Activated T-helper 1 cell treated with anti-CD3 and anti-CD28 coated beads, Interleukin-12 subunit alpha, Interleukin-12 subunit beta, Interleukin-2, Interleukin-4 antibody, amounts not matched to agents 30 ng/mL and 10 ng/mL and 1 ng/mL, durations not matched to agents 14 hours and 24 hours and 36 hours (primary cell): ENCODE measurements around the gene CPA1. TPM values are rescaled to one million over a fixed set of nuclear protein-coding genes. Genes with fewer than 3 reads are reported as not detected.

ENCODE experiments used
- DNase-seq: peaks from one replicate; pipeline ENCODE4 v3.0.0; 2021; ENCODE audit warnings: low spot score
- H3K27ac Mint-ChIP-seq: one replicate; pipeline ENCODE4 v1.8.0; 2021; ENCODE audit warnings: mild to moderate bottlenecking, mixed read lengths
- H3K27me3 Mint-ChIP-seq: one replicate; pipeline ENCODE4 v1.8.0; 2022; ENCODE audit warnings: mild to moderate bottlenecking, moderate library complexity, mixed read lengths; ENCODE audit not compliant: insufficient read depth
- H3K36me3 Mint-ChIP-seq: one replicate; pipeline ENCODE4 v1.8.0; 2021; ENCODE audit warnings: low read depth, mixed read lengths
- H3K4me1 Mint-ChIP-seq: one replicate; pipeline ENCODE4 v1.8.0; 2021; ENCODE audit warnings: low read depth, mixed read lengths
- H3K4me3 Mint-ChIP-seq: one replicate; pipeline ENCODE4 v1.8.0; 2021; ENCODE audit warnings: mild to moderate bottlenecking, moderate library complexity, mixed read lengths
- H3K9me3 Mint-ChIP-seq: one replicate; pipeline ENCODE4 v1.8.0; 2021; ENCODE audit warnings: mixed read lengths
- intact Hi-C: fragments of 100-400 bp; cut with micrococcal nuclease; formaldehyde crosslinking; loops from one replicate; pipeline ENCODE4 v1.15.1; 2024
- total RNA-seq: library from RNA; stranded (reverse); gene quantifications from 2 replicates; pipeline ENCODE4 v1.2.3, GENCODE V29; 2022

The CPA1 gene
- total RNA-seq = not detected in 2 replicates

DNA sequence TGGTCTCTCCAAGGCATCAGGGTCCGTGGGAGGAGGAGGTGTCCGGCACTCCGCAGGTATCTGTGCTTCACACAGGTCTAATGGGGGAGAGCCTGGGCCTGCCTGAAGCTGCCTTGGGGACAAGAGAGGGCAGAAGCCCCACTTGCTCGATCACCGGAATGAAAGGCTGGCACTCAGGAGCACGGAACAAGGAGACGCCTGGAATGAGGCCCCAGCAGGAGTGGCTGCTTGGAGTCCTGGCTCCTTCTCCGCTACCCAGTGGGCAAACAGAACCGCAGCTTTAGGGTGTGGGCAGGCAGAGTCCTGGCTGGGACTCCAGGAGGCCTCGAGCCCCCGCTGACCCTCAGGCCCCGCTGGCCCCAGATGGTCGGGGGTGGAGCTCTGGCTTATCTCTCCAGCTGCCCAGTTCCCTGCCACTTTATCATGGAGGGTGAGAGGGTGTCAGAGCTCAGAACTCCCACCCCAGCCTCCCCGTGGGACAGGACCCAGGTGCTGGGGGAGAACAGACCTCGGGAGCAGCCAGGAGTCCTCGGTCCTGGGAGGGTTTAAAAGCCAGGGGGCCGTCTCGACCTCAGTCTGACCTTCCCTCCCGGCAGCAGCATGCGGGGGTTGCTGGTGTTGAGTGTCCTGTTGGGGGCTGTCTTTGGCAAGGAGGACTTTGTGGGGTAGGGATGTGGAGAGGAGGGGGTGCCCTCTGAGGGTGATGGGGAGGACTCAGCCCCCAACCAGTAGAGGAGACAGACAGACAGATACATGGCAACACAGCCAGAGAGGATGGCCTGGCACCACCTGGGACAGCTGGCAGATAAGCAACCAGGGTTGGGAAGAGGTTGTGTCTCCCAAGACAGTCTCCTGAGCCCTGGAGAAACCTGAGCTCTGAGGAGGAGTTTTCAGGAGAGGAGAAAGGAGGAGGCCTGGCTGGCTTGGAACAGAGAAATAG is at the start of gene CPA1:
CPA1 (plus strand) TSS at position 574 of the 940 bp plus-strand sequence; CDS start at position 601, 27 bp downstream.
- Mint-ChIP-seq H3K9me3 (peaks cover 16% of the 10 kb centered on the region), H3K36me3 (peaks cover 2% of the 10 kb centered on the region), H3K4me3 (no peak within 1 kb of the TSS), H3K4me1 (no peaks in the 10 kb centered on the region), H3K27ac (no peak within 1 kb of the TSS), H3K27me3 (no peaks in the 10 kb centered on the region)
- no peak for DNase-seq
- intact Hi-C loops = no loop called here

DNA sequence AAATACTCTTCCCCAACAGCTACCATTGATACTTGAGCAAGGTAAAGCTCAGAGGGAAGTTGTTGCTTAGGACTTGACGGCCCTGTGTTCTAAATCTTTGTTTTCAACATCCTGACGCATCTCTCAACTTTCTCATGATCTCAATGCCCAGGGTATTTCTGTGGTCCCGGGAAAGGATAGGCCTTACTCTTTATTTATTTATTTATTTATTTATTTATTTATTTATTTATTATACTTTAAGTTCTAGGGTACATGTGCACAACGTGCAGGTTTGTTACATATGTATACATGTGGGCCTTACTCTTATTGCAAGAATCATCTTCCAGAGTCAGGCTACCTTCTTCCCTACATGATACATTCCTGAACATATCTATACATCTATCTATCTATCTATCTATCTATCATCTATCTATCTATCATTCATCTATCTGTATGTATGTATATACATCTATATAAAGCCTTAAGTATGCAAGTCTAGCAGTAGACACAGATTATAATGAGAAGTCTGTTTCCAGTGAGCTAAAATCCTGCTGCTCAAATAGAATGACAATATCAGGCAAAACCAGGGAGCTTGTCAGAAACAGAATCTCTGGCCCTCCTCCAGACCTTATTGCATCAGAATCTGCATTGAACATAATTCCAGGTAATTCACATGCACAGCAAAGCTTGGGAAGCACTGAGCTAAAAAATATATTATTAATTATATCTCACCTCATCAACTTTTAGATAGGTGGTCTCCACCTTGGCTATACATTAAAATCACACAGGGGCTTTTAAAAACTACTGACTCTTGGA is 47.8 kb upstream of the CPA1 start:
- H3K4me3 Mint-ChIP-seq = no peak overlapping the region

DNA sequence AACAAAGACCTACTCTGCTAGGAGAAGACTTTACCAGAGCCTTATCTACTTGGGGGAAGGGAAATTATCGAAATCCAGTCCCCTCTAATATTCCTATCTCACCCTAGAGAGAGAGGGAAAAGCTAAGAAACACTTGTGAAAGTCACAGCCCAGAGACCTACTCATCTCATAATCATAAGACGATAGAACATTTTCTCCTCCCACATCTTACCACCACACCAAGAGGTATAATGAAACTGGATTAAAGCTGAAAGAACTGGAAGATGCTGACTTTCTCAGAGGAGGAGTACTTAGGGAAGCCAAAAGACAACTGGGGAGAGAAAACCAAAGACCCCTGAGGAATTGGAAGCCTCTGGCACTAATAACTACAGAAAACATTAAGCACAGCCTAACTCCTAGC is 46.5 kb upstream of the CPA1 start:
- Mint-ChIP-seq H3K36me3 (no peaks in the 10 kb centered on the region), H3K27ac (no peak overlapping the region), H3K27me3 (no peaks in the 10 kb centered on the region), H3K4me3 (no peak overlapping the region), H3K9me3 (no peaks in the 10 kb centered on the region), H3K4me1 (no peaks in the 10 kb centered on the region)
- intact Hi-C loops = no loop called here
- no peak for DNase-seq

More for the DNA sequence above, 47.8 kb upstream of the CPA1 start:
- intact Hi-C loops = no loop called here
- no peak overlapping the region for H3K27ac Mint-ChIP-seq
- no peak for DNase-seq
- no peaks in the 10 kb centered on the region for H3K9me3 Mint-ChIP-seq
- H3K36me3 Mint-ChIP-seq = no peaks in the 10 kb centered on the region
- H3K27me3 Mint-ChIP-seq = no peaks in the 10 kb centered on the region
- H3K4me1 Mint-ChIP-seq = no peaks in the 10 kb centered on the region

DNA sequence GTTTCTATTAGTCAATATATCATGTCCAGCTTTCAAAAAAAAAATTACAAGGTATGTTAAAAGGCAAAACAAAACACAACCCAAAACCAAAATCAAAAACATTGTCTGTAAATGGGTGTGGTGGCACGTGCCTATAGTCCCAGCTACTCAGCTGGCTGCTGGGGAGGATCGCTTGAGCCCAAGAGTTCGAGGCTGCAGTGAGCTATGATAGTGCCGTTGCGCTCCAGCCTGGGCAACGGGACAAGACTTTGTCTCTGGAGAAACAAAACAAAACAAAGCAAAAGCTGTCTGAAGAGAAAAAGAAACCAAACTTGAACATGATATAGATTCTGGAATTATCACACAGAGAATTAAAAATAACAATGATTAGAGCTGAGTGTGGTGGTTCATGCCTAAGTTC is 46.0 kb upstream of the CPA1 start:
- Mint-ChIP-seq H3K36me3 (no peaks in the 10 kb centered on the region), H3K9me3 (no peaks in the 10 kb centered on the region), H3K4me1 (no peaks in the 10 kb centered on the region), H3K4me3 (no peak overlapping the region), H3K27ac (no peak overlapping the region), H3K27me3 (no peaks in the 10 kb centered on the region)
- intact Hi-C loops = no loop called here
- no peak for DNase-seq

DNA sequence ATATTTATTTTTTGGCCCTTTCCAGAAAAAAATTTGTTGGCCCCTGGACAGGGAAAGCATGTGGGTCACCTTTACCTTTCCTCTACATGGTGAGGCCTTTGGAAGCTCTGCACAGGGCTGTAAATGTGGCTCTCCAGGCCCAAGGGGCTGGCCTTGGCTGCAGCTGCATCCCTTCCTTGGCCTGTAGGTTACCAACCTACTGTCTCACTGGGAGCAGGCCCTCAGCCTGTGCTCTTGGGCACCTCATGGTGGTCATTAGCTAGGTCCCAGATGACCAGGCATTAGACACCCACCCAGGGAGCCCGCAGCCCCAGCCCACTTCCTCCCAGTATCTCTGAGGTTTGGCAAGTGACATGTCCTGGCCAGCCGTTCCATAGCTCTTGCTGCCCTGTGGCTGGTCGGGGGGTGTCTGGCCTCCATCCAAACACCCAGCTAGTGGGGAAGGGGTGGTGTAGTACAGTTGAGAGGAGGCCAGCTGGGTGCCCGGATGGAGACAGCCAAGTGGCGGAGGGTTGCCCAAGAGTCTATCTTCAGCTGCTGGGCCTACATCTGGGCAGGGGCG is 42.8 kb upstream of the CPA1 start:
- intact Hi-C loops = no loop called here
- DNase-seq = no peak
- H3K27ac Mint-ChIP-seq = no peak overlapping the region
- no peaks in the 10 kb centered on the region for H3K9me3 Mint-ChIP-seq
- H3K4me1 Mint-ChIP-seq = no peaks in the 10 kb centered on the region
- no peaks in the 10 kb centered on the region for H3K36me3 Mint-ChIP-seq
- H3K4me3 Mint-ChIP-seq = no peak overlapping the region
- no peaks in the 10 kb centered on the region for H3K27me3 Mint-ChIP-seq

DNA sequence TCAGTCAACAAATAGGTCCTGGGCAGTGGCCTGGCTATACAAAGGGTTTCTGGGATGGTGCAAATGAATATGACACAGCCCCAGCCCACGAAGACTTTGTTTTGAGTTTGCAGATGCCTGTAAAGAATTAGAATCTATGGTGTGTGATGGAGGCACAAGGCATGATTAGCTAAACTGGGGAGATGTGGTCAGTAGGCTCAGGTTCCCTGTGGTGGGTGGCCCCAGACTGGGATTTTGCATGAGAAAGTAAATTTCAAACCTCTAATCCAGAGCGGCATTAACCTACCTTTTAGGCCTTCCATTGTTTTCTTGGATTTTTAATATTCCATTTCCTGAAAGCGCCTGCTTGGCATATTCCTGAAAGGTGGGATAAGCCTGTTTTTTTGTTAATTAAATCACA is 42.1 kb upstream of the CPA1 start:
- H3K4me1 Mint-ChIP-seq = no peaks in the 10 kb centered on the region
- no peak overlapping the region for H3K4me3 Mint-ChIP-seq
- no peaks in the 10 kb centered on the region for H3K27me3 Mint-ChIP-seq
- DNase-seq = no peak
- H3K36me3 Mint-ChIP-seq = no peaks in the 10 kb centered on the region
- H3K9me3 Mint-ChIP-seq = no peaks in the 10 kb centered on the region
- H3K27ac Mint-ChIP-seq = no peak overlapping the region
- intact Hi-C loops = no loop called here

DNA sequence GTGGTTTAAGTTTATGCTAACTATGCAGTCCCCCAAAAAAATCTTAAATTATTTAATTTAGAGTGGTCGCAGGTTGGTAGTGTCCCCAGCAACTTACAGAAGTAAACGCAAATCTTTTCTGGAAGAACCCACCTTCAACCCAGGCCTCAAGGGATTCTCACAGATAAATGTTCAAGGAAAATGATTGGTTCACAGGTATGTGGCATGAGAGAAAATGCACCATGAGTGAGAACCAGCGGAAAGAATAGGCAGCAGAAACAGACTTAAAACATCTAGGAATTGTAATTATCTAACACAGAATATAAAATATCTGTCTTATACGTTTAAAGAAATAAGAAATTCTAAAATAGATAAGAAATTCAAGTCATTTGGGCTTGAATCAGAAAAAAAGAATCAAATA is 38.4 kb upstream of the CPA1 start:
- peaks cover 3% of the 10 kb centered on the region for H3K27me3 Mint-ChIP-seq
- no peaks in the 10 kb centered on the region for H3K4me1 Mint-ChIP-seq
- no peak overlapping the region for H3K4me3 Mint-ChIP-seq
- DNase-seq = no peak
- H3K27ac Mint-ChIP-seq = no peak overlapping the region
- no peaks in the 10 kb centered on the region for H3K9me3 Mint-ChIP-seq
- no peaks in the 10 kb centered on the region for H3K36me3 Mint-ChIP-seq
- intact Hi-C loops = no loop called here

DNA sequence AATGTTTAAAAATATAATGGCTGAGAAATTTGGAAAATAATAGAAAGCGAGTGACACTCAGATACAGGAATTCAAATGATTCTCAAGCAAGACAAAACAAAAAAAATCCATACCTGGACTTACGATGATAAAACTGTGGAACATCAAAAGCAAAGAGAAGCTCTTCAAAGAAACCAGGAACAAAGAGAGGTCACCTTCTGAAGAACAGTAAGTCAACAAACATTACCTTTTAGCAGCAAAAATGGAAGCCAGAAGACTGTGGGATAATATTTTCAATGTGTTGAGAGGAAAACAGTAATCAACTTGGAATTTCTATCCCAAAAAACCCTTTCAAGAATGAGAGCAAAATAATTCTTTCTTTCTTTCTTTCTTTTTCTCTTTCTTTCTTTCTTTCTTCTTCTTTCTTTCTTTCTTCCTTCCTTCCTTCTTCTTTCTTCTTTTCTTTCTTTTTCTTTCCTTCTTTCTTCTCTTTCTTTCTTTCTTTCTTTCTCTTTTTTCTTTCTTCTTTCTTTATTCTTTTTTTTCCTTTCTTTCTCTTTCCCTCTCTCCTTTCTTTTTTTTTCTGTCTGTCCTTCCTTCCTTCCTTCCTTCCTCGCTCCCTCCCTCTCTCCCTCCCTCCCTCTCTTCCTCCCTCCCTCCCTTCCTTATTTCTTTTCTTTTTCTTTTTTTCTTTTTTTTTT is 37.5 kb upstream of the CPA1 start:
- Mint-ChIP-seq H3K27ac (no peak overlapping the region), H3K27me3 (peaks cover 3% of the 10 kb centered on the region), H3K36me3 (no peaks in the 10 kb centered on the region), H3K9me3 (no peaks in the 10 kb centered on the region), H3K4me3 (no peak overlapping the region), H3K4me1 (no peaks in the 10 kb centered on the region)
- no peak for DNase-seq
- intact Hi-C loops = no loop called here

DNA sequence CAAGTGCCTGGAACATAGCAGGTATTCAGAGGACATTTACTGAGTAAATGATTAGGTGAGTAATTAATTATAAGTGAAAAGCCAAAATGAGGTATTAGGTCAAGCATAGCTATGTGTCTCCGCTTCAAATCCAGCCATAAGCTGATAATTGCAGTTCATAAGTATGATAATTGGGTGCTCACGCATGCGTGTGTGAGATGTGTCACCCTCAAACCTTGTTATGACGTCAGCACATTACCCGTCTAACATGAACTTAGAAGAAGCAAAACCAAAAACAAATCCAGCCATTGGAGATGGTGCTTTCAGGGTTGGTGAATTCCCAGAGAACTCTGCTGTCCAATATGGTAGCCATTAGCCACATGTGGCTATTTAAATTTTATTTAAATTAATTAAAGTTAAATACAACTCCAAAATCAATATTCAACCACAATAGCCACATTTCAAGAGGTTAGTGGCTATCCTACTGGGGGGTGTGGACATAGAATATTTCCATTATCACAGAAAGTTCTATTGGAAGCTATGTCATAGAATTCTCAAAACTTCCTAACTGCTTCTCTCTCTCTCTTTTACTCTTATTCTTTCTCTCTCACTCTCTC is 35.9 kb upstream of the CPA1 start, which contains the start of gene CPA5:
CPA5 (plus strand) TSS at position 546 of the 596 bp plus-strand sequence. CDS start 1,670 bp downstream, outside the sequence.
- H3K27ac Mint-ChIP-seq = no peak within 1 kb of the TSS
- H3K4me3 Mint-ChIP-seq = no peak within 1 kb of the TSS
- H3K27me3 Mint-ChIP-seq = peaks cover 3% of the 10 kb centered on the region
- no peak for DNase-seq
- H3K4me1 Mint-ChIP-seq = no peaks in the 10 kb centered on the region
- no peaks in the 10 kb centered on the region for H3K36me3 Mint-ChIP-seq
- intact Hi-C loops = no loop called here
- H3K9me3 Mint-ChIP-seq = no peaks in the 10 kb centered on the region

DNA sequence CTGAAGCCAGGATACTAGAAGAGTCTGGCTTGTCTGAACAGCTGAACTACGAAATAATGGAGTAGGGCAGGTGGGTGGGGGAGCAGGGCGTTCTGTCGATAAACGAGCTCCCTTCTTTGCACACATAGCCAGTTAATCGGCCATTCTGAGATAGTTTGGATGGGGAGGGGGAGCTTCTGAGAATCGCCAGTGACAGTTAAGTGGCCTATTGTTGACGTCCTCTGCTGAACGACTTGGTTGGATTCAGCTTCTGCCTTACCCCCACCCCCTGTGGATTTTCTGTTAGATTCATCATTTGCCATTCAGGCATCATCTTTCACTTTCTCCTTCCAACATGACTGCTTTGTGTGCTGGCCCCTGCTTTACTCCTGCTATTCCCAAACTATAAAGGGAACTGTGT is 35.2 kb upstream of the CPA1 start:
- Mint-ChIP-seq H3K4me3 (no peak overlapping the region), H3K27ac (no peak overlapping the region), H3K27me3 (peaks cover 3% of the 10 kb centered on the region), H3K9me3 (no peaks in the 10 kb centered on the region), H3K36me3 (no peaks in the 10 kb centered on the region), H3K4me1 (no peaks in the 10 kb centered on the region)
- DNase-seq = no peak
- intact Hi-C loops = no loop called here

DNA sequence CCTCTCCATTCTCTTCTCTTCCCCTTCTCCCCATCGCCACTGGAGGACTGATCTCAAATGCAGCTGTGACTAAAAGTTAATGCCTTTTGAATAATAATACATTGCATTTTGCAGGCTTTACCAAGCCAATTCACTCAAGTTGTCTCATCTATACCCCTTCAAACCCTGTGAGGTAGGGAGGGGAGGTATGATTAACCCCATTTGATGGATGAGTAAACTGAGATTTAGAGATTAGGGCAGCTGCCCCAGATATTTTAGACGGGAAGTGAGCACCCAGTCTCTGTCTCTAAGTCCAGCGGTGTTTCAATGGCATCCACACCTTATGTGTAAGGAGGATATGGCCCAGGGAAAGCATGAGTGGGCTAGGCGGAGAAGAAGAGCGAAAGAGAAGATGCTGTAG is 34.6 kb upstream of the CPA1 start:
- Mint-ChIP-seq H3K4me1 (peaks cover under 1% of the 10 kb centered on the region), H3K27me3 (peaks cover 3% of the 10 kb centered on the region), H3K27ac (no peak overlapping the region), H3K36me3 (no peaks in the 10 kb centered on the region), H3K4me3 (no peak overlapping the region), H3K9me3 (no peaks in the 10 kb centered on the region)
- no peak for DNase-seq
- intact Hi-C loops = no loop called here

DNA sequence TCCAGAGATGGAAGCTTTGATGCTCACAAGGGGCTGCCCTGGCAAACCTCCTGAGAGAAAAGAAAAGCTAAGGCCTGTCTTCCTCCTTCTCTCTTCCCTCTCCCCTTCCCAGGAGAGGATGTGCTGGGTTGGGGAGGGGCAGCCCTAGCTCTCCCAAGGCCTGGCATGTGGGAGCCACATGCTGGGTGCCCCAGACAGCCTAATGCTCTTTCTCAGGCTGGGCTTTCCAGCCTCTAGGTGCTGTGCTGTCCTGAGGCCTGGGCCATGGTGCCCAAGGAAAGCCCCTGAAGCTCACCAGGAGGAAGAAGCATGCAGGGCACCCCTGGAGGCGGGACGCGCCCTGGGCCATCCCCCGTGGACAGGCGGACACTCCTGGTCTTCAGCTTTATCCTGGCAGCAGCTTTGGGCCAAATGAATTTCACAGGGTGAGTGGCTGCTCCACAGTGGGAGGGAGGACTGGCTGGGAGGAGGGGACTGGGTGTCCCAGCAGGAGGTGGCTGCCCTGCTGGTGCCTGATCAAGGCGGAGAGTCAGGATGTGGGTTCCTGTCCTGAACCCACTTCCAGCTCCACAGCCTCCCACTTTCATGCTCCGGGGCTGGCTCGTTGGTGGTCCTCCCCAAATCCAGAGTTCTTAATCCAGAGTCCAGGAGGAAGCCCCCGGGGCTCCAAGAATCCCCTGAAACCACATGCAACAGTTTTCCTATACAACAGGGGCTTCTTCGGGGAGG is 34.0 kb upstream of the CPA1 start:
- peaks cover 6% of the 10 kb centered on the region for H3K4me1 Mint-ChIP-seq
- no peaks in the 10 kb centered on the region for H3K9me3 Mint-ChIP-seq
- no peak overlapping the region for H3K4me3 Mint-ChIP-seq
- no peaks in the 10 kb centered on the region for H3K36me3 Mint-ChIP-seq
- no peak for DNase-seq
- peaks cover 3% of the 10 kb centered on the region for H3K27me3 Mint-ChIP-seq
- H3K27ac Mint-ChIP-seq = no peak overlapping the region
- intact Hi-C loops = no loop called here
